Measurements from ENCODE around the gene PPT1.

Gene PPT1

DNA sequence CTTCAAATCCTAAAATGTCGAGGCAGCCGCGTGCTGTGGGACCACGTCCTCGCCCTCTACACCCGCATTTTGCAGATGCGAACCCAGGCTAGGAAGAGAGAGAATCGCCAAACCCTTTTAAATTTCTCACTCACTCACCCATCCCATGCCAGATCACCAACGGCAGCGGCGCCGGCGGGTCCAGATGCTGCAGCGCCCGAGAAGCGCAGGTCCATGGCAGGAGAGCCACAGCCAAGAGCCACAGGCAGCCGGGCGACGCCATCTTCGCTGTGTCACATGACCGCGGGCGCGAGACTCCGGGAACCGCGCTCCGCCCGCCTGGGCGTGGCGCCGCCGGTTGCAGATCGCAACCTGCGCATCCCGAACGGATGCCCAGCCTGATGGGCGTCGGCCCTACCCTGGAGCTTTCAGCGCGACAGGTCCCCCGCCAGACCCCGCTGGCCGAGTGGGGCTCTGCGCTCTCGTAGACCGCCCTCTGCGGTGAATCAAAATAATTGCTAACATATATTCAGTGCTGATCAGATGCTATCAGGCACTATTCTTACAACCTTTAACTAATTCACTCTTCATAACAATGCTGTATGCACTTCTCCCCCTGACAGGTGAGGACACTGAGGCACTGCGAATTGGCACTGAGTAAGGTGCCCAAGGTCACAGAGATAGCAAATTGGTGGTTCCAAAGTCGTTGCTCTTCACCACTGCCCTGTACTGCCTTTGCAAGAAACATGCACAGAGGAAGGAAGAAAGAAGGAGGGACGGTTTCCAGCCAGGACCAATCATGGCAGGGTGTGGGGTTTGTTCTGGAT is at the start of gene PPT1:
TSS of gene PPT1 (minus strand) at position 276 of the 806 bp plus-strand sequence. CDS start at position 262, 14 bp downstream.
- peak; percentile 53 for DNase-seq

- DNase-seq, result no peak
Measured at GRCh38 chr1:40143891-40144575, 47.0 kb upstream of the PPT1 start.

DNA sequence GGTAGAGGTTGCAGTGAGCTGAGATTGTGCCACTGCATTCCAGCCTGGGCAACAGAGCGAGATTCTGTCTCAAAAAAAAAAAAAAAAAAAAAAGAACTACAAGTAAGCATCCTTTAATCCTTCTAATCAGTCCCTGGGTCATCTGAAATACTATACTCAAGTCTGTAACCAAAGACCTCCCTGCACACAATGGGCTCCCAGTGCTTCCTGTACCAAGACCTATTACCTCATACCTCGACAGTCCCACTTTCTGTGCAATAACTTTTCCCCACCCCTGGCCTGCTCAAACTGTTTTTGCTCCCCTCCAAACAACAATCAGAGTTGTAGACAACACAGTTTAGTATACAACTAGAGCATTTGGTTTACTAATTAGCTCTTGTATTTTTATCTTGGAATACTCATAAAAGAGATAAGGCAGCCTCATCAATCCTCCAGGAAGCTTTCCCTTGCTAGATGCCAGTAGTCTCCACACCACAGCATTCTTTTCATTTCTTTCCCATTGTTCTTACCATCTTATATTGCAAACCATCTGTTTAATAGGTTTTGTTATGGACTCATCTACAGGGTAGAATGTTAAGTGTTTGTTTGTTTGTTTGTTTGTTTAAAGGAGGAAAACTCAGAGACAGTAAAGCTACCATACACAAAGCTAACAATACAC is 45.0 kb upstream of the PPT1 start:
- DNase-seq, result no peak

- no peak for DNase-seq
Measured at GRCh38 chr1:40140211-40140973, 43.3 kb upstream of the PPT1 start.

GRCh38 chr1:40133839-40134238 is 36.8 kb upstream of the PPT1 start:
- DNase-seq, result no peak

- DNase-seq, result no peak
Measured at GRCh38 chr1:40133312-40133665, 36.2 kb upstream of the PPT1 start.

DNA sequence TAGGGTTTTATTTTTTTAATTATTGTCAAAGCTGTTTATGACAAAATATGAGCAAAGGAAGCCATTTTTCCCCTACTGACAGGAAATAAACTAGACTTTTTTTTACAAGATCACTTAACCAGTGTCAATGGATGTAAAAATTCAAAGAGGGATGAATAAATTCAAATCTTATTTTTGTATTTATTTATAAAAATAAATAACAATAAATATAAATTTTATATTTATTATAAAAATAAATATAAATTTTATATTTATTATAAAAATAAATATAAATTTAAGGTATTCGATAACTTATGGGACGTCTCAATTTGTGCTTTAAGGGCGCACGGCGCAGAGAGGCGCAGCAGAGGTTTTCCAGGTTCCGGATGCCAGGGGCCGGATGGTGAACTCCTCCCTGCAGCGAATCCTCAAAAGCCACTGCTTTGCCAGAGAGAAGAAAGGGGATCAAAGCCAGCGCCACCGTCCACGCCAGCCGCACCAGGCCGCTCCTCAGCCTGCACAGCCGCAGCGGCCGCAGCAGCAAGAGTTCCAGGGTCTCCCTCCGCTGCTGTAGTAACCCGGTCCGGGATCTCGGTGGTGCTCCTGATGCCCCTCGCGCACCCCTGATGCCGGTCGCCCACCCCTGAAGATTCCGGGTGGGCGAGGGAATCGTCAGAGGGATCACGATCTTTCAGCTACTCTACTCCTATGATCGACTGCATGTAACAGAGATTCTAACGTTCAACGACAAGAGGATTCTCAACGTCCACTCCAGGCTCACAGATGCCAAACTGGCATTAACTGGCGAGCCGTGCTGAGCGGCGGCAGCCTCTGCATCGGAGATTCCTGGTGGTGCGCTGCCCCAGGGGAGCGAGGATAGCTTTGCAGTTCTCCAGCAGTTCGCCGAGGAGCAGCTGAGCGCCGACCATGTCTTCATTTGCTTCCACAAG is 35.6 kb upstream of the PPT1 start:
- no peak for DNase-seq

- DNase-seq, result no peak
Measured at GRCh38 chr1:40130892-40131291, 33.8 kb upstream of the PPT1 start.

GRCh38 chr1:40122855-40123254 is 25.8 kb upstream of the PPT1 start:
- DNase-seq, result no peak

DNA sequence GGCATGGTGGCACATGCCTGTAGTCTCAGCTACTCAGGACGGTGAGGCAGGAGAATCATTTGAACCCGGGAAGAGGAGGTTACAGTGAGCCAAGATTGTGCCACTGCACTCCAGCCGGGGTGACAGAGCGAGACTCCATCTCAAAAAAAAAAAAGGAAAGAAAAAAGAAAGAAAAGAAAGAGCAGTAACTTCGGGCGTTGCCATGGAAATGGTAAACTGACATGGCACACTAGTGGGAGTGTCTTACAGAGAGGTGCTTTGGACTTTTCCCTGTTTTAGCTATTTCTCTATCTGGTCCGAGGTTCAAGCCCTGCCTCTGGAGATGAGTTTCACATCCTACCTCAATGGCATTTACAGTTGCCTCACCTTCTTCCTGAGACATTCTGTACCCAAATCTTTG is 23.1 kb upstream of the PPT1 start:
- no peak for DNase-seq

- no peak for DNase-seq
Measured at GRCh38 chr1:40114400-40114799, 17.3 kb upstream of the PPT1 start.

- DNase-seq, result no peak
Measured at GRCh38 chr1:40110389-40110788, 13.3 kb upstream of the PPT1 start.

DNA sequence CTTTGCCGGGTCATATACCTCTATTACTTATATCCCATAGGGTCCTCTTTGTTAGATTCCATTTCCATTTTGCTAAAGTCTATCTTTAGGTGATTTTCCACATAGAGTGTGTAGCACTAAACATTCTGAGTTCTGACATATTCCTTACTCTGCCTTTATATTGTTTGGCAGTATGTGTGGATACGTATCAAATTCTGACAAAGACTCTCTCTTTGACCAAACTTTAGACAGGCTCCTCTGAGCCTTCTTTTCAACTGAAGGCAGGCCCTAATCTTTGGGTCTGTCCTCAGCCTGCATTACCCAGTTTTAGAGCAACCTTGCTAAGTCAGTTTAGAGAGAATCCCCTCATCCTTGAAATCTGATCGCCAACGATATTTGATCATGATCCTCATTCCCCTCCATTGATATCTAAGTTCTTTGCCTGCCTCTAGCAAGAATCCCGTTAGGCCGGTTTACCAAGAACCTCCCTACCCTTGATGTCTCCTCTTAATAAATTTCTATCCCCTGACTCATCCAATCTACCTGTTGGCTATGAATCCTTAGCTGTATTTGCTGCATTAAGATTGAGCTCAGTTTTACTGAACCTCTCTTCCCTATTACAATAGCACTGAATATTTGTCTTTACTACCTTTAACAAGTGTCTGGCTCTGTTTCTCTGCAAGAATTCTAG is 10.4 kb upstream of the PPT1 start:
- no peak for DNase-seq

DNA sequence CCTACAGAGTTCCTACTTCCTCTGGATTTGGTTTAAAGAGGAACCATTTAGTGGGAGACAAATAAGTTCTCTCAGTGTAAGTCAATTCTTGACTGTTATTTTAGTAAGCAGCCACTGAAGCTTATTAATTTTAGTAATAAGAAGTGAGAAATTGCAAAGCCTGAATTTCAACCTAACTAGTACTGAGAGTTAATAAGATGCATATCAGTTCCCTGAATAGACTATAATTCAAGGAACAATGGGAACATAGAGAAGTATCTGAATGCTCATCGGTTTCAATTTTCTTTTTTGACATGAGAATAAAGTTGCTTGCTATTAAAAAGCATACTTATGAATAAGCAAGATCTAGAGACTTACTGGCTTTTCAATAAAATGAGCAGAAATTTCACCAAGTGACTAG is 8.0 kb upstream of the PPT1 start:
- no peak for DNase-seq

GRCh38 chr1:40102896-40103295 is 5.8 kb upstream of the PPT1 start:
- no peak for DNase-seq

DNA sequence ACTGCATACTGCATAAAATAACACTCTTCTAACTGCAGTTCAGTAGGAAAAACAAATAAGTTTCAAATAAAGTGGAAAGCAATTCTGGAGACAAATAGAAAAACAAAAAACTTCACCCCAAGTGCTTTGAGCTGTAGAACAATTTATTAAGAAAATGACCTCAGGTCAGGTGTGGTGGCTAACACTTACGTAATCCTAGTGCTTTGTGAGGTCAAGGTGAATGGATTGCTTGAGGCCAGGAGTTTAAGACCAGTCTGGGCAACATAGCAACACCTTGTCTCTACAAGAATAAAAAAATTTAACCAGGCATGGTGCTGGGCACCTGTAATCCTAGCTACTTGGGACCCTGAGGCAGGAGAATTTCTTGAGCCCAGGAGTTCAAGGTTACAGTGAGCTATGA is 5.0 kb upstream of the PPT1 start:
- DNase-seq, result no peak

GRCh38 chr1:40096646-40096976 is 441 bp downstream of the PPT1 start:
- no peak for DNase-seq

DNA sequence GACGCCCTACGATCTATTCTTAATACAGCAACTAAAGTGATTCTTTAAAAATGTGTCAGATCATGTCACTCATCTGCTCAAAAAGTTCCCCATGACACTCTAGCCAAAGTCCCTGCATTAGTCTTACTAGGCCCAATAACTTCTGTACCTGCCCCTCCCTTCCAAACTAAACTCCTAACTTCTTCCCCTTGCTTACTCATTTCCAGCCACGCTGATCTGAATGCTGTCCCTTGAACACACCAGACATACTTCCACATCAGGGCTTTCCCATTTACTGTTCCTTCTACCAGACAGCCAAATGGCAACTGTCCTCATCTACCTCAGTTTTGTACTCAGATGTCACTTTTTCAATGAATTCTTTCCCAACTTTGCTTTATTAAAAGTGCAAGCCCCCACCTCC is 1.2 kb downstream of the PPT1 start:
- no peak for DNase-seq

- no peak for DNase-seq
Measured at GRCh38 chr1:40094466-40095110, 2.5 kb downstream of the PPT1 start.

GRCh38 chr1:40092706-40093639 is 4.1 kb downstream of the PPT1 start:
- no peak for DNase-seq

All from SHP77 treated with DMSO at 0.1 percent for 48 hours (cell line).